Chondrocyte (in vitro differentiated cells): Measurements from ENCODE around the gene EPHA4. TPM values are rescaled to one million over a fixed set of nuclear protein-coding genes. Genes with fewer than 3 reads are reported as not detected.

Source experiments
- DNase-seq: peaks from one replicate; pipeline ENCODE4 v3.0.0; 2021; ENCODE audit warnings: mixed read lengths, low spot score
- H3K27ac Mint-ChIP-seq: one replicate; pipeline ENCODE4 v1.8.0; 2021; ENCODE audit warnings: mild to moderate bottlenecking, moderate library complexity, mixed read lengths; ENCODE audit not compliant: unreplicated experiment
- H3K27me3 Mint-ChIP-seq: 2 replicates; pipeline ENCODE4 v1.8.0; 2021; ENCODE audit warnings: low read depth, mixed read lengths
- H3K36me3 Mint-ChIP-seq: 2 replicates; pipeline ENCODE4 v1.8.0; 2021; ENCODE audit warnings: low read depth, mixed read lengths
- H3K4me1 Mint-ChIP-seq: 2 replicates; pipeline ENCODE4 v1.8.0; 2021; ENCODE audit warnings: low read depth, mild to moderate bottlenecking, mixed read lengths
- H3K4me3 Mint-ChIP-seq: one replicate; pipeline ENCODE4 v1.8.0; 2021; ENCODE audit warnings: mild to moderate bottlenecking, moderate library complexity, mixed read lengths; ENCODE audit not compliant: unreplicated experiment
- H3K9me3 Mint-ChIP-seq: 2 replicates; pipeline ENCODE4 v1.8.0; 2021; ENCODE audit warnings: low read depth, mixed read lengths
- total RNA-seq: library from RNA; stranded (reverse); gene quantifications from 3 replicates; pipeline ENCODE4 v1.2.1, GENCODE V29; 2021
- TF ChIP-seq, protein P1 (sequence below): fragments of 200-600 bp; sonication (generic); IDR thresholded peaks from 2 replicates; pipeline ENCODE4 v1.5.0; 2021; ENCODE audit warnings: antibody characterized with exemption, mild to moderate bottlenecking, moderate library complexity

The EPHA4 gene
- total RNA-seq, 1 donor from 2014 or later: 3.9 TPM

DNA sequence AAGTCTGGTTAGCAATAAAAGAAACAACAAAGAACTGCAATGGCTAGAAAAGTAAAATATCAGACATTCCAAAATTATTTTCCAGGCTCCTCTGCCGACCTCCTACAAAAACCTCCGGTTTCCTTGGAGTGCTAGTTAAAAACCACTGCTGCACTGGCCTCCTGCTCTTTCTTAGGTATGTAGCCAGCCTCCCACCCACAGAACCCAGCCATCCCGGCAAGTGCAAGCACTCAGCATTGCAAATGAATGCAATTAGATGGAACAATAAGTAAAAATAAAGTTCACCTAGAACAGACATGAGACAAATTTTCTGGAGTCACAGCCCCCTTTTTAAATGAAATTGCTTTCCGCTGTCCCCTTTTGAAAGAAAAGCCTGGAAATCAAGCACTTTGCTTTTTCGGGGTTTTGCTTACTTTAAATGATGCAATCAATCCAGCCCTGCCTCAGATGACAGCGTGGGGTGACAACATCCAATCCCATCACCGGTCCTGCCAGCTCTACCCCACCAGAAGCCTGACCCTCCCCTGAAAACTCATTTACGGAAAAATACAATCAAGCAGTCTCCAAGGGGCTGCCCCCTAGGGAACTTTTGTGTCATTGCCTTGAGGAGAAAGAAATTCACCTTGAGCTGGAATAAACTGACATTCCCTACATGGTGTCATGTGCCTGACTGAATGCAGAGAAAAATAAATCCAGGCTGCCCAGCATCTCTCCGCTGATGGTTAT lies 199.8 kb downstream of the EPHA4 start:
- Mint-ChIP-seq H3K27ac (no peak overlapping the region), H3K9me3 (no peaks in the 10 kb centered on the region), H3K4me1 (peaks cover 6% of the 10 kb centered on the region), H3K27me3 (peaks cover 6% of the 10 kb centered on the region), H3K36me3 (no peaks in the 10 kb centered on the region), H3K4me3 (peak overlapping the region; percentile 17)
- TF ChIP-seq, protein P1, sequence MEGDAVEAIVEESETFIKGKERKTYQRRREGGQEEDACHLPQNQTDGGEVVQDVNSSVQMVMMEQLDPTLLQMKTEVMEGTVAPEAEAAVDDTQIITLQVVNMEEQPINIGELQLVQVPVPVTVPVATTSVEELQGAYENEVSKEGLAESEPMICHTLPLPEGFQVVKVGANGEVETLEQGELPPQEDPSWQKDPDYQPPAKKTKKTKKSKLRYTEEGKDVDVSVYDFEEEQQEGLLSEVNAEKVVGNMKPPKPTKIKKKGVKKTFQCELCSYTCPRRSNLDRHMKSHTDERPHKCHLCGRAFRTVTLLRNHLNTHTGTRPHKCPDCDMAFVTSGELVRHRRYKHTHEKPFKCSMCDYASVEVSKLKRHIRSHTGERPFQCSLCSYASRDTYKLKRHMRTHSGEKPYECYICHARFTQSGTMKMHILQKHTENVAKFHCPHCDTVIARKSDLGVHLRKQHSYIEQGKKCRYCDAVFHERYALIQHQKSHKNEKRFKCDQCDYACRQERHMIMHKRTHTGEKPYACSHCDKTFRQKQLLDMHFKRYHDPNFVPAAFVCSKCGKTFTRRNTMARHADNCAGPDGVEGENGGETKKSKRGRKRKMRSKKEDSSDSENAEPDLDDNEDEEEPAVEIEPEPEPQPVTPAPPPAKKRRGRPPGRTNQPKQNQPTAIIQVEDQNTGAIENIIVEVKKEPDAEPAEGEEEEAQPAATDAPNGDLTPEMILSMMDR: peak; percentile 58
- no peak for DNase-seq

- peaks cover 6% of the 10 kb centered on the region for H3K27me3 Mint-ChIP-seq
- no peak overlapping the region for H3K4me3 Mint-ChIP-seq
- no peak overlapping the region for H3K27ac Mint-ChIP-seq
- no peak for DNase-seq
- no peaks in the 10 kb centered on the region for H3K36me3 Mint-ChIP-seq
- H3K9me3 Mint-ChIP-seq: no peaks in the 10 kb centered on the region
- H3K4me1 Mint-ChIP-seq: peaks cover 6% of the 10 kb centered on the region
- TF ChIP-seq, protein P1: no peak
Measured at GRCh38 chr2:221371347-221371746, 200.8 kb downstream of the EPHA4 start.

- H3K9me3 Mint-ChIP-seq: no peaks in the 10 kb centered on the region
- H3K36me3 Mint-ChIP-seq: no peaks in the 10 kb centered on the region
- TF ChIP-seq, protein P1: no peak
- H3K27me3 Mint-ChIP-seq: peaks cover 6% of the 10 kb centered on the region
- DNase-seq: no peak
- H3K4me1 Mint-ChIP-seq: peaks cover 6% of the 10 kb centered on the region
- H3K4me3 Mint-ChIP-seq: no peak overlapping the region
- H3K27ac Mint-ChIP-seq: no peak overlapping the region
Measured at GRCh38 chr2:221370857-221371211, 201.3 kb downstream of the EPHA4 start.

DNA sequence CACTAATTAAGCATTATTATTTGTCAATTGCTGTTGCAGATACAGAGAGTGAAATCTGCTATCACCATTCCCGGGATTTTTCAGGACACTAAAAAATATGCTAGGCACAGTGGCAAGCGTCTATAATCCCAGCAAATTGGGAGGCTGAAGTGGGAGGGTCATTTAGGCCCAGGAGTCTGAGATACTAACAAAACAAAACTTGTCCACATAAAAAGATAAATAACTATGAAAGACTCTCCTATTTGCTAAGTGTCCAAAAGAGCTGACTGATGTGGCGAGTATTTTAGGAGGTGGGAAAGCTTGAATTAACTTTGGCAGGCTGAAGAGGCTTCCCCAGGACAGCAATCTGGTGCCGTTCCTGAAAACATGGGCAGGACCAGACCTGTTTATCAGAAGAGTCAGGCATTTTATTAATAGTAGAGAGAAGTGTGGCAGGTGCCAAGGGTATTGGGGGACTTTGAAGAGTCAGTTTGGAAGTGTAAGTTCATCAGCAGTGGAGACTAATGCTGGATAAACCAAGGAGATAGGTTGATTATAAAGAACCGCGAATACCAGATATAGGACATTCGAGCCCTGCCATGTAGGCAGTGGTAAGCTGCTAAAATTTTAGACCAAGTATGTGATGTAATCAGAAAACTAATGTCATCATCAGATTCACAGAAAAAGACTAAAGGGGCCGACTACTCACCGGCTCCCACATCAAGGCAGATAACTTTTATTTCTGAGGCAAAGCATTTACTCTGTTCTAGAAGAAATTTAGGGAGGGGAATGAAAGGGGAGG lies 201.8 kb downstream of the EPHA4 start:
- TF ChIP-seq, protein P1: no peak
- no peaks in the 10 kb centered on the region for H3K9me3 Mint-ChIP-seq

More for the DNA sequence above, 201.8 kb downstream of the EPHA4 start:
- no peak overlapping the region for H3K27ac Mint-ChIP-seq
- H3K36me3 Mint-ChIP-seq: no peaks in the 10 kb centered on the region
- peaks cover 6% of the 10 kb centered on the region for H3K4me1 Mint-ChIP-seq
- no peak overlapping the region for H3K4me3 Mint-ChIP-seq
- H3K27me3 Mint-ChIP-seq: peaks cover 6% of the 10 kb centered on the region
- DNase-seq: no peak
